ENCODE results near the gene MUC4. TPM values are rescaled to one million over a fixed set of nuclear protein-coding genes. Genes with fewer than 3 reads are reported as not detected.

MUC4 gene
- total and polyA plus RNA-seq, 9 of the 15 experiments (the other 6 are each of a cell fraction or from before 2014, with no cell fraction given), result under 0.01 to 0.21 (median 0.10) TPM; not detected in 4

DNA sequence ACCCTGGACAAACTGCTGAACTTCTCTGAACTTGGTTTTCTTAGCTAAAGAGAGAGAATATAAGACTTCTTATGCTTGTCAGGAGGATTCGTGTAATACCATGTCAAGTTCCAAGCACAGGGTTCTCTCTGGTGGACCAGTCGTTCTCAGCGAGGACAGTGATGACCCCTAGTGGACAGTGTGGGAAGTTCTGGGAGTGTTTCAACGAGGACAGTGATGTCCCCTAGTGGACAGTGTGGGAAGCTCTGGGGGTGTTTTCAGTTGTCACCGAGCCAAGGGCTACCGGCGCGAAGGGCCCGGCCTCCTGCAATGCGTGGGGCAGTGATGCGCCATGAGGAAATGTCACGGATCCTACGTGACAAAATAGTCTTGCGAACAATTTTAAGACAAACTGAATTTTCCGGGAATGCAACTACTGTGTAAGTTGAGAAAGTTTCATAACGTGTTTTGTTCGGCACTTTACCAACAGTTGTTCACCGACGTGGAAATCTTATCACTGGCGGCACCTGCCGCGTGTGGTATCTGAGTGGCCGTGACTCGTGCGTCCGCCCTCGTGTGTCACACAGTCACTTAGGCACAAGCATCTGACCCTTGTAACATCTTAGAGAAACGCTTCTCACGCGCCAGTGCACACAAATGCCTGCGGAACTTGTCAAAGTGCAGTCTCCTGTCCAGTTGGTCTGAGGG is 39.3 kb upstream of the MUC4 start (continued):
- TF ChIP-seq MEF2A (IDR thresholded peaks at IDR 0.05; ENCODE audit: control insufficient read depth, low read depth, low read length), result no peak
- TF ChIP-seq NR2C2 (CRISPR knock-in tag; IDR thresholded peaks at IDR 0.05), result peak; percentile 73
- no peak for TF ChIP-seq NR2C2 (tag; IDR thresholded peaks at IDR 0.05)
- no peak for TF ChIP-seq YY1 (IDR thresholded peaks at IDR 0.05; ENCODE audit: borderline replicate concordance in 1 of 3, control insufficient read depth in 1 of 3, extremely low read depth in 1 of 3, insufficient read depth in 3 of 3, insufficient read length in 1 of 3, insufficient replicate concordance in 2 of 3, low read depth in 1 of 3, low read length in 2 of 3)
- TF ChIP-seq, protein P1, sequence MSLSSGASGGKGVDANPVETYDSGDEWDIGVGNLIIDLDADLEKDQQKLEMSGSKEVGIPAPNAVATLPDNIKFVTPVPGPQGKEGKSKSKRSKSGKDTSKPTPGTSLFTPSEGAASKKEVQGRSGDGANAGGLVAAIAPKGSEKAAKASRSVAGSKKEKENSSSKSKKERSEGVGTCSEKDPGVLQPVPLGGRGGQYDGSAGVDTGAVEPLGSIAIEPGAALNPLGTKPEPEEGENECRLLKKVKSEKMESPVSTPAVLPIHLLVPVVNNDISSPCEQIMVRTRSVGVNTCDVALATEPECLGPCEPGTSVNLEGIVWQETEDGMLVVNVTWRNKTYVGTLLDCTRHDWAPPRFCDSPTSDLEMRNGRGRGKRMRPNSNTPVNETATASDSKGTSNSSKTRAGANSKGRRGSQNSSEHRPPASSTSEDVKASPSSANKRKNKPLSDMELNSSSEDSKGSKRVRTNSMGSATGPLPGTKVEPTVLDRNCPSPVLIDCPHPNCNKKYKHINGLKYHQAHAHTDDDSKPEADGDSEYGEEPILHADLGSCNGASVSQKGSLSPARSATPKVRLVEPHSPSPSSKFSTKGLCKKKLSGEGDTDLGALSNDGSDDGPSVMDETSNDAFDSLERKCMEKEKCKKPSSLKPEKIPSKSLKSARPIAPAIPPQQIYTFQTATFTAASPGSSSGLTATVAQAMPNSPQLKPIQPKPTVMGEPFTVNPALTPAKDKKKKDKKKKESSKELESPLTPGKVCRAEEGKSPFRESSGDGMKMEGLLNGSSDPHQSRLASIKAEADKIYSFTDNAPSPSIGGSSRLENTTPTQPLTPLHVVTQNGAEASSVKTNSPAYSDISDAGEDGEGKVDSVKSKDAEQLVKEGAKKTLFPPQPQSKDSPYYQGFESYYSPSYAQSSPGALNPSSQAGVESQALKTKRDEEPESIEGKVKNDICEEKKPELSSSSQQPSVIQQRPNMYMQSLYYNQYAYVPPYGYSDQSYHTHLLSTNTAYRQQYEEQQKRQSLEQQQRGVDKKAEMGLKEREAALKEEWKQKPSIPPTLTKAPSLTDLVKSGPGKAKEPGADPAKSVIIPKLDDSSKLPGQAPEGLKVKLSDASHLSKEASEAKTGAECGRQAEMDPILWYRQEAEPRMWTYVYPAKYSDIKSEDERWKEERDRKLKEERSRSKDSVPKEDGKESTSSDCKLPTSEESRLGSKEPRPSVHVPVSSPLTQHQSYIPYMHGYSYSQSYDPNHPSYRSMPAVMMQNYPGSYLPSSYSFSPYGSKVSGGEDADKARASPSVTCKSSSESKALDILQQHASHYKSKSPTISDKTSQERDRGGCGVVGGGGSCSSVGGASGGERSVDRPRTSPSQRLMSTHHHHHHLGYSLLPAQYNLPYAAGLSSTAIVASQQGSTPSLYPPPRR (CRISPR knock-in tag; IDR thresholded peaks at IDR 0.05; ENCODE audit: borderline replicate concordance), result no peak
- no peak for TF ChIP-seq POLR3A (IDR thresholded peaks at IDR 0.05; ENCODE audit: borderline replicate concordance, extremely low read depth, insufficient read depth, insufficient read length)
- TF ChIP-seq, protein P2, sequence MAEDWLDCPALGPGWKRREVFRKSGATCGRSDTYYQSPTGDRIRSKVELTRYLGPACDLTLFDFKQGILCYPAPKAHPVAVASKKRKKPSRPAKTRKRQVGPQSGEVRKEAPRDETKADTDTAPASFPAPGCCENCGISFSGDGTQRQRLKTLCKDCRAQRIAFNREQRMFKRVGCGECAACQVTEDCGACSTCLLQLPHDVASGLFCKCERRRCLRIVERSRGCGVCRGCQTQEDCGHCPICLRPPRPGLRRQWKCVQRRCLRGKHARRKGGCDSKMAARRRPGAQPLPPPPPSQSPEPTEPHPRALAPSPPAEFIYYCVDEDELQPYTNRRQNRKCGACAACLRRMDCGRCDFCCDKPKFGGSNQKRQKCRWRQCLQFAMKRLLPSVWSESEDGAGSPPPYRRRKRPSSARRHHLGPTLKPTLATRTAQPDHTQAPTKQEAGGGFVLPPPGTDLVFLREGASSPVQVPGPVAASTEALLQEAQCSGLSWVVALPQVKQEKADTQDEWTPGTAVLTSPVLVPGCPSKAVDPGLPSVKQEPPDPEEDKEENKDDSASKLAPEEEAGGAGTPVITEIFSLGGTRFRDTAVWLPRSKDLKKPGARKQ (CRISPR knock-in tag; IDR thresholded peaks at IDR 0.05), result no peak
- TF ChIP-seq SUPT5H (IDR thresholded peaks at IDR 0.05), result no peak
- TF ChIP-seq, protein P3, sequence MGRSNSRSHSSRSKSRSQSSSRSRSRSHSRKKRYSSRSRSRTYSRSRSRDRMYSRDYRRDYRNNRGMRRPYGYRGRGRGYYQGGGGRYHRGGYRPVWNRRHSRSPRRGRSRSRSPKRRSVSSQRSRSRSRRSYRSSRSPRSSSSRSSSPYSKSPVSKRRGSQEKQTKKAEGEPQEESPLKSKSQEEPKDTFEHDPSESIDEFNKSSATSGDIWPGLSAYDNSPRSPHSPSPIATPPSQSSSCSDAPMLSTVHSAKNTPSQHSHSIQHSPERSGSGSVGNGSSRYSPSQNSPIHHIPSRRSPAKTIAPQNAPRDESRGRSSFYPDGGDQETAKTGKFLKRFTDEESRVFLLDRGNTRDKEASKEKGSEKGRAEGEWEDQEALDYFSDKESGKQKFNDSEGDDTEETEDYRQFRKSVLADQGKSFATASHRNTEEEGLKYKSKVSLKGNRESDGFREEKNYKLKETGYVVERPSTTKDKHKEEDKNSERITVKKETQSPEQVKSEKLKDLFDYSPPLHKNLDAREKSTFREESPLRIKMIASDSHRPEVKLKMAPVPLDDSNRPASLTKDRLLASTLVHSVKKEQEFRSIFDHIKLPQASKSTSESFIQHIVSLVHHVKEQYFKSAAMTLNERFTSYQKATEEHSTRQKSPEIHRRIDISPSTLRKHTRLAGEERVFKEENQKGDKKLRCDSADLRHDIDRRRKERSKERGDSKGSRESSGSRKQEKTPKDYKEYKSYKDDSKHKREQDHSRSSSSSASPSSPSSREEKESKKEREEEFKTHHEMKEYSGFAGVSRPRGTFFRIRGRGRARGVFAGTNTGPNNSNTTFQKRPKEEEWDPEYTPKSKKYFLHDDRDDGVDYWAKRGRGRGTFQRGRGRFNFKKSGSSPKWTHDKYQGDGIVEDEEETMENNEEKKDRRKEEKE (IDR thresholded peaks at IDR 0.05; ENCODE audit: borderline replicate concordance in 1 of 2, control insufficient read depth in 1 of 2, low read depth in 2 of 2, low read length in 1 of 2), result 0 out of 4 replicates have a peak, but pooled peaks of 1 of the 2 experiments have one; percentile 48
- TF ChIP-seq ZNF354B (CRISPR knock-in tag; IDR thresholded peaks at IDR 0.05), result no peak
- no peak for TF ChIP-seq ZNF764 (CRISPR knock-in tag; IDR thresholded peaks at IDR 0.05; ENCODE audit: low read depth)
- peak; percentile 93 for TF ChIP-seq CC2D1A (IDR thresholded peaks at IDR 0.05)
- no peak for TF ChIP-seq MXI1 (IDR thresholded peaks at IDR 0.05; ENCODE audit: low read depth, low read length)
- peak; percentile 60 for TF ChIP-seq TBP (optimal IDR thresholded peaks at IDR 0.05; ENCODE audit: low read depth, low read length)
- TF ChIP-seq TAF9B (IDR thresholded peaks at IDR 0.05; ENCODE audit: partially characterized antibody), result no peak
- no peak for TF ChIP-seq TSC22D4 (tag; IDR thresholded peaks at IDR 0.05)
- peak; percentile 23; the same call in 1 of the 2 replicates for TF ChIP-seq EGR1 (conservative IDR thresholded peaks at IDR 0.05)

Data from K562 (cell line).